ENCODE results near the gene KRTAP24-1.

Gene KRTAP24-1

GRCh38 chr21:30282850-30283249 lies at the start of gene KRTAP24-1:
Gene KRTAP24-1 (minus strand): TSS chr21:30282950. CDS start chr21:30282932, 18 bp downstream.
- TF ChIP-seq, protein P1, sequence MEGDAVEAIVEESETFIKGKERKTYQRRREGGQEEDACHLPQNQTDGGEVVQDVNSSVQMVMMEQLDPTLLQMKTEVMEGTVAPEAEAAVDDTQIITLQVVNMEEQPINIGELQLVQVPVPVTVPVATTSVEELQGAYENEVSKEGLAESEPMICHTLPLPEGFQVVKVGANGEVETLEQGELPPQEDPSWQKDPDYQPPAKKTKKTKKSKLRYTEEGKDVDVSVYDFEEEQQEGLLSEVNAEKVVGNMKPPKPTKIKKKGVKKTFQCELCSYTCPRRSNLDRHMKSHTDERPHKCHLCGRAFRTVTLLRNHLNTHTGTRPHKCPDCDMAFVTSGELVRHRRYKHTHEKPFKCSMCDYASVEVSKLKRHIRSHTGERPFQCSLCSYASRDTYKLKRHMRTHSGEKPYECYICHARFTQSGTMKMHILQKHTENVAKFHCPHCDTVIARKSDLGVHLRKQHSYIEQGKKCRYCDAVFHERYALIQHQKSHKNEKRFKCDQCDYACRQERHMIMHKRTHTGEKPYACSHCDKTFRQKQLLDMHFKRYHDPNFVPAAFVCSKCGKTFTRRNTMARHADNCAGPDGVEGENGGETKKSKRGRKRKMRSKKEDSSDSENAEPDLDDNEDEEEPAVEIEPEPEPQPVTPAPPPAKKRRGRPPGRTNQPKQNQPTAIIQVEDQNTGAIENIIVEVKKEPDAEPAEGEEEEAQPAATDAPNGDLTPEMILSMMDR (IDR thresholded peaks at IDR 0.05): no peak
- no peak within 1 kb of the TSS for H3K4me3 ChIP-seq
- no peaks in the 10 kb centered on the region for H3K4me1 ChIP-seq
- no peak within 1 kb of the TSS for H3K27ac ChIP-seq
- intact Hi-C loops (cut with DNase I; ENCODE audit: low total_unique reads): no loop called here
- no peak for DNase-seq
- H3K9me3 ChIP-seq: no peaks in the 10 kb centered on the region
- H3K36me3 ChIP-seq: no peaks in the 10 kb centered on the region
- no peaks in the 10 kb centered on the region for H3K27me3 ChIP-seq

DNA sequence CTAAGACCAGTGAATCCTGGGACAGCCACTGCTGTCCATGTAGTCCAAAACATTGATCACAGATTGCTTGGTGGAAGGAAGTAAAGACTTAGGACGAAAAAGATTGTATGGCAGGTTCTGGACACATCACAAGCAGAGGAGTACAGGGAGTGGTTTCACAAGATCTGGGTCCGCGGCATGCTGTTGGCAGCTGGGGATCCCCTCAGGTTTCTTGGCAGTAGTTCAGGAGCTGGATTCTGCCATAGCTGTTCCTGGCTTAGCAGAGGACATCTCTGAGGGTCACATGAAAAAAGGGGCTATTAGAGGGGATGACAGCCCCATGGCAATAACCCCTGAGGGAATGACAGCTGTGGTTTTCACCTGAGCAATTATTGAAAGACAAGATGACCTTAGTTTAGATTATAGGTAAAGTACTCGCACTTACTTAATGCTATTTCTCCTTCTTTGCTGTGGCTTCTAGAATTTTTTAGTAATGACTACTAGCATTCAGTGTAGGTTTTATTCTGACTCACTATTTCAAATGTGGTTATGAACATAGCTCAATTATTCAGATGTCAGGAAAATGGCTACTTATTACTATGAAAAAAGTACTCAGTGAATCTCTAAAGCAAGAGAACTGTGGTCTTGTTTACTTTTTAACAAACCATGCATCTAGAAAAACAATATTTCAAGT lies 46.6 kb upstream of the KRTAP24-1 start:
- intact Hi-C loops (cut with DNase I; ENCODE audit: low total_unique reads): no loop called here
- Histone ChIP-seq H3K4me1 (peaks cover 0 to 12% (median 0%) of the 10 kb centered on the region in 4 donors), H3K27me3 (no peaks in the 10 kb centered on the region), H3K27ac (no peak overlapping the region), H3K4me3 (no peak overlapping the region), H3K36me3 (no peaks in the 10 kb centered on the region), H3K9me3 (peaks cover 0 to 5% (median 0%) of the 10 kb centered on the region in 3 donors)
- TF ChIP-seq, protein P1 (IDR thresholded peaks at IDR 0.05): no peak
- no peak for DNase-seq

GRCh38 chr21:30326390-30326789 lies 43.6 kb upstream of the KRTAP24-1 start:
- Histone ChIP-seq H3K9me3 (peaks cover 0 to 5% (median 0%) of the 10 kb centered on the region in 3 donors), H3K27ac (no peak overlapping the region), H3K4me3 (no peak overlapping the region), H3K4me1 (peaks cover 0 to 4% (median 0%) of the 10 kb centered on the region in 4 donors), H3K36me3 (no peaks in the 10 kb centered on the region), H3K27me3 (no peaks in the 10 kb centered on the region)
- intact Hi-C loops (cut with DNase I; ENCODE audit: low total_unique reads): no loop called here
- TF ChIP-seq, protein P1 (IDR thresholded peaks at IDR 0.05): no peak
- no peak for DNase-seq

- no peak within 1 kb of the TSS for H3K4me3 ChIP-seq
- no peaks in the 10 kb centered on the region for H3K36me3 ChIP-seq
- no peak for DNase-seq
- intact Hi-C loops (cut with DNase I; ENCODE audit: low total_unique reads): no loop called here
- H3K9me3 ChIP-seq: no peaks in the 10 kb centered on the region
- no peaks in the 10 kb centered on the region for H3K27me3 ChIP-seq
- peak within 1 kb of the TSS in 1 of 2 donors; percentile 15 for H3K27ac ChIP-seq
- TF ChIP-seq, protein P1 (IDR thresholded peaks at IDR 0.05): no peak
- peaks cover 0 to 13% (median 2%) of the 10 kb centered on the region in 4 donors for H3K4me1 ChIP-seq
Measured at GRCh38 chr21:30320215-30320614, 37.5 kb upstream of the KRTAP24-1 start, which contains the start of gene KRTAP26-1. Gene KRTAP26-1 (minus strand): TSS chr21:30320315. CDS start chr21:30320035, 280 bp downstream.

DNA sequence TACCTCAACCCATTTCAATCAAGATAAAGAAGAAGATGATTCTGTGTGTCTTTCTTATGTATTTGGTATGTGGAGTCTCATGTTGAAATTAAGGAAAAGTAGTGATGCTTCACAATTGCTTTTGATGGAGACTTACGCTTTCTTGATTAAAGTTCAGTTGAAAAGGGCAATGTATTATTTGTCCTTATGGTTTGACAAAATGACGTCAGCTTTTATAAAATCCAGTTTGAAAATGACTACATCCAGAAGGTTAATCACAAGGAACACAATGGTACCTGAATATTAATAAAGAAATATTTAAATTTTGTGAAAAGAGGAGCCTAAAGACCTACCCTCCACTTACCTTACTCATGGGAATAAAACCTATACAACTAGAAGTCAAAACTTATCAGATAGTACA lies 33.0 kb upstream of the KRTAP24-1 start:
- no peaks in the 10 kb centered on the region for H3K36me3 ChIP-seq
- DNase-seq: no peak
- intact Hi-C loops (cut with DNase I; ENCODE audit: low total_unique reads): no loop called here
- no peak overlapping the region for H3K4me3 ChIP-seq
- TF ChIP-seq, protein P1 (IDR thresholded peaks at IDR 0.05): no peak
- H3K4me1 ChIP-seq: peaks cover 0 to 3% (median 1%) of the 10 kb centered on the region in 4 donors
- no peak overlapping the region for H3K27ac ChIP-seq
- H3K9me3 ChIP-seq: no peaks in the 10 kb centered on the region
- H3K27me3 ChIP-seq: no peaks in the 10 kb centered on the region
